Activated T-helper 1 cell treated with anti-CD3 and anti-CD28 coated beads, Interleukin-12 subunit alpha, Interleukin-12 subunit beta, Interleukin-2, Interleukin-4 antibody, amounts not matched to agents 30 ng/mL and 10 ng/mL and 1 ng/mL, durations not matched to agents 14 hours and 24 hours and 36 hours (primary cell): ENCODE data around the gene PDZD7. TPM values are rescaled to one million over a fixed set of nuclear protein-coding genes. Genes with fewer than 3 reads are reported as not detected.
A peak's percentile ranks its signal among the peaks of the same experiment; 100 is the strongest.
"Not testable (repeated sequence)": the region's sequence is repeated elsewhere in the genome, so short reads cannot be mapped to it uniquely, and the experiment has no call there.

Experiments used
- DNase-seq: peaks from one replicate; pipeline ENCODE4 v3.0.0; 2021; ENCODE audit warnings: low spot score
- H3K27ac Mint-ChIP-seq: one replicate; pipeline ENCODE4 v1.8.0; 2021; ENCODE audit warnings: mild to moderate bottlenecking, mixed read lengths
- H3K27me3 Mint-ChIP-seq: one replicate; pipeline ENCODE4 v1.8.0; 2022; ENCODE audit warnings: mild to moderate bottlenecking, moderate library complexity, mixed read lengths; ENCODE audit not compliant: insufficient read depth
- H3K36me3 Mint-ChIP-seq: one replicate; pipeline ENCODE4 v1.8.0; 2021; ENCODE audit warnings: low read depth, mixed read lengths
- H3K4me1 Mint-ChIP-seq: one replicate; pipeline ENCODE4 v1.8.0; 2021; ENCODE audit warnings: low read depth, mixed read lengths
- H3K4me3 Mint-ChIP-seq: one replicate; pipeline ENCODE4 v1.8.0; 2021; ENCODE audit warnings: mild to moderate bottlenecking, moderate library complexity, mixed read lengths
- H3K9me3 Mint-ChIP-seq: one replicate; pipeline ENCODE4 v1.8.0; 2021; ENCODE audit warnings: mixed read lengths
- intact Hi-C: fragments of 100-400 bp; cut with micrococcal nuclease; formaldehyde crosslinking; loops from one replicate; pipeline ENCODE4 v1.15.1; 2024
- total RNA-seq: library from RNA; stranded (reverse); gene quantifications from 2 replicates; pipeline ENCODE4 v1.2.3, GENCODE V29; 2022

The PDZD7 gene
- total RNA-seq, 1 donor from 2014 or later = 0.54 TPM

DNA sequence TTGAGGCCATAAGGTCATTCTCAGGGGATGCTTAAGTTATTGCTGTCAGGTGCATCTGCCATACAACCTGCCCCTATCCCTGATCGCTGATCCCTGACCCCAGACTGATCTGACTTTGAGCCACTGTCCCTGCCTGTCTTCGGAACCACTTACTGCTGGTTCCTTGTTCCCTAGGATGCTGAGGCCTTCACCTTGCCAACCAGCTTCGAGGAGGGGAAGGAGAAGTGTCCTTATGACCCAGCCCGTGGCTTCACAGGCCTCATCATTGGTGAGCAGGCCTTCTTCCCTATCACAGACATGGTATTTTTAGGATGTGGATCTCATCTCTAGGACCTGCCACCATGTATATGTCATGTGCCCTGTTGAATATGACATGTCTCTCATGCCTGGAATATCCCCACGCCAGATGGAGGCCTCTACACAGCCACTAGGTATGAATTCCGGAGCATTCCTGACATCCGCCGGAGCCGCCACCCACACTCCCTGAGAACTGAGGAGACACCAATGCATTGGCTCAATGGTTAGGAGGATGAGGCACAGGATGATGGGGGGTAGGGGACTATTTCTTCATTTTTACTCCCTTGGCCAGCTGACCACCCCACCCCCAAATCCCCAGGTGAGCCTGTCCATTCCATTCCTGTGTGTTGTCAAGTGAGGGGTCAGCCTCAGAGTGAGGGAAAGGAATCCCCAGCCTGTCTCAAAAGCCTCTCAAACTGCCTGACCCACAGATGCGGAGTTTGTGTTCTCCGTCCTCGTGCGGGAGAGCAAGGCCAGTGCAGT is 52.6 kb downstream of the PDZD7 start:
- Mint-ChIP-seq H3K27ac (no peak overlapping the region), H3K36me3 (peaks cover 8% of the 10 kb centered on the region), H3K9me3 (no peaks in the 10 kb centered on the region), H3K27me3 (peaks cover 4% of the 10 kb centered on the region), H3K4me1 (no peaks in the 10 kb centered on the region), H3K4me3 (no peak overlapping the region)
- DNase-seq = no peak
- intact Hi-C loops = no loop called here

DNA sequence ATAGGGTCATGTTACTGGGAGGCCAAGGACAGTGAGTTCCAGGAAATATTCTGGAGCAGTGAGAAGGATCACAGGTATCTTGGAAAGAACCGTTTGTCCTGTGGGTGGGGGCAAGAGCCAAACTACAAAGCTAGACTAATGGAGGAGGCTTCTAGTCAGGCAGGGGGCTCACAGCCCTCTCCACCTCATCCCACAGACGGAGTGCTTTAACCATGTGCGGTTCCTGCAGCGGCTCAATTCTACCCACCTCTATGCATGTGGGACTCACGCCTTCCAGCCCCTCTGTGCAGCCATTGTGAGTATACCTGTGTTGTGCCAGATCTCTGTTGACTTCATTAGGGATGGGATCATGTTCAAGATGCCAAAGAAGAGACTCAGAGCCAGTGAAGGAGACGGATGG is 53.5 kb downstream of the PDZD7 start:
- peaks cover 4% of the 10 kb centered on the region for H3K27me3 Mint-ChIP-seq
- H3K9me3 Mint-ChIP-seq = no peaks in the 10 kb centered on the region
- peaks cover 5% of the 10 kb centered on the region for H3K36me3 Mint-ChIP-seq
- no peaks in the 10 kb centered on the region for H3K4me1 Mint-ChIP-seq
- H3K4me3 Mint-ChIP-seq = no peak overlapping the region
- DNase-seq = no peak
- H3K27ac Mint-ChIP-seq = no peak overlapping the region
- intact Hi-C loops = no loop called here

DNA sequence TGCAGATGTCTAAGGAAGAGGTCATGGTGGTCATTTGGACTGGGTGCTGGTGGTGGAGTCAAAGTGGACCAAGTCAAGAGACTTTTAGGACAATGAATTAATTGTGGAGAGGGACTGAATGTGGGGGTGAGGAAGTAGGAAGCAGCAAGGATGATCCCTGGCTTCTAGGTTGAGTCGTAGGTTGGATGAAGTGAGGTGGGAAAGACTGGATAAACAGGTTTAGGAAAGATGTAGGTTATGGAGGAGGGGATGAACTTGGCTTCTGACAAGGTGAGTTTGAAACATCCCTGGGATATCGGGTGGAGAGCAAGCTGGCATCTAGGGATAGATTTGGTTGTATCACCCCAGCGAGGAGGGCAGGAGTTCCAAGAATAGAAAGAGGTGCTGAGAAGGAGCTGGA is 54.0 kb downstream of the PDZD7 start:
- intact Hi-C loops = no loop called here
- DNase-seq = no peak
- H3K27ac Mint-ChIP-seq = no peak overlapping the region

DNA sequence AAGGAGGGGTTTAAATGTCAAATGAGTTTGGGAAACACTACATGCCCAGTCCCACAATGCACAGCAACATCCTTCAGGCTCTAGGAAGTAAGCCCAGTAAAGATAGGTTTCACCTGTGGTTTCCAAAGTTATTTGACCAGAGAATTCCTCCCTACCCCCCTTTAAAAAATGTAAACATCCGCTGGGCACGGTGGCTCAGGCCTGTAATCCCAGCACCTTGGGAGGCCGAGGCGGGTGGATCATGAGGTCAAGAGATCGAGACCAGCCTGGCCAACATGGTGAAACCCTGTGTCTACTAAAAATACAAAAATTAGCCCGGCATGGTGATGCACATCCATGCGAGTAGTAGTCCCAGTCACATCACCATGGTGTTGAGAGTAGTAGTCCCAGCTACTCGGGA is 55.5 kb downstream of the PDZD7 start:
- H3K9me3 Mint-ChIP-seq, H3K27me3 Mint-ChIP-seq, H3K36me3 Mint-ChIP-seq, intact Hi-C loops, H3K4me3 Mint-ChIP-seq, H3K4me1 Mint-ChIP-seq, H3K27ac Mint-ChIP-seq, DNase-seq: not testable (repeated sequence)

More for the DNA sequence above, 54.0 kb downstream of the PDZD7 start:
- Mint-ChIP-seq H3K9me3 (no peaks in the 10 kb centered on the region), H3K27me3 (peaks cover 4% of the 10 kb centered on the region), H3K4me3 (no peak overlapping the region), H3K36me3 (peaks cover 5% of the 10 kb centered on the region), H3K4me1 (no peaks in the 10 kb centered on the region)

DNA sequence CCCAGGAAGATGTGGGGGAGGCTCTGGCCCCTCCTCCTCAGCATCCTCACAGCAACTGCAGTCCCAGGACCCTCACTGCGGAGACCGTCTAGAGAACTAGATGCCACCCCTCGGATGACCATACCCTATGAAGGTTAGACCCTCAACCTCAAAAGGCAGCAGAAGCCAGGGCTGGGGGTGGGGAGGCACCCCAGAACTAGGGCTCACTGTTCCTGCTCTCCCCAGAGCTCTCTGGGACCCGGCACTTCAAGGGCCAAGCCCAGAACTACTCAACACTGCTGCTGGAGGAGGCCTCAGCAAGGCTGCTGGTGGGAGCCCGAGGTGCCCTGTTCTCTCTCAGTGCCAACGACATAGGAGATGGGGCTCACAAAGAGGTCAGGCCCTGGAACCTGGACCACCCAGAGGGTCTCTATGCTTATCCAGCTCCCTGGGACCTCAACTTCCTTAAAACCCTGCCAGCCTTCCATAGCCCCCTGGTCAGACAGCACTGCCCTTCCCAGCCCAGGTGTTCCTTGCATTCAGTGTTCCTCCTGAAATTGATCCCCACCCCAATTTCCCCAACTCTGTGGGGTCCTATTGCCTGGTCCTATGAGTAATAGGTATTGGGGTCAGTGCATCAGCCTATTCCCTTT is 57.9 kb downstream of the PDZD7 start:
- intact Hi-C loops = no loop called here
- no peaks in the 10 kb centered on the region for H3K9me3 Mint-ChIP-seq
- H3K4me3 Mint-ChIP-seq = no peak overlapping the region
- no peak for DNase-seq
- H3K27ac Mint-ChIP-seq = no peak overlapping the region
- peaks cover 11% of the 10 kb centered on the region for H3K27me3 Mint-ChIP-seq
- H3K36me3 Mint-ChIP-seq = no peaks in the 10 kb centered on the region
- peaks cover 18% of the 10 kb centered on the region for H3K4me1 Mint-ChIP-seq

DNA sequence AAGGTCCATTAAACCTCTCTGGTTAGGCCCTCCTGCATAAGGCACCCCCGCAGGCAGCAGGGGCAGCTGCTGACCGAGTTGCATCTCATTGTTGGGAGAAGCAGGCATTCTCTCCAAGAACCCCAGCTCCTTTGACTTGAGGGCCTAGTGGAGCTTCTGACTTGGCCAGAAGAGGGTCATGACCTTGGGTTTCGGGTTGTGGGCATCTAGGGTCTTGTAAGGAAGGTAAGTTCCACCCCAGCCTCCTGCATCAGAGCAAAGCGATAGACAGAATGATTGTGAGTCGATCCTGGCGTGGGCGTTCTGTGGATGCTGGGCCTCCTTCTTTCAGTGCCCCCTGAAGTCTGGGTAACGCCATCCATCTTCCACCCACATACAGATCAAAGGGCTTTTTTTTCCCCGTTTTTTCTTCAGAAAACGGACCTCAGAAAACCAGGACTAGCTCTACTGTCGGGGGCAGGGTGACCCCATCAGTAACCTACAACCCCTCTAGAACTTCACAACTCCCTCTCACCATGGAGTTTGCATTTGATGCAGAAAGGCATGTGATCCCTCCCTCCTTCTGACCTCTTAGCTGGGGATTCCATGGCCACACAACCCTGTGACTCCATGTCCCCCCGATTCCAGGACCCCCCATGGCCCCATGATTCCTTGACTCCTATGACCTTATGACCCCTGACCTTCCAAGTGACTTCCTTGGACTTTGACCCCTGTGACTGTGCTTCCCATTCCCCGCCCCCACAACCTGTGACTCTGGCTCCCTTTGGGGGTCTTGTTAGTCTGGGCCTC is 58.6 kb downstream of the PDZD7 start:
- H3K27ac Mint-ChIP-seq = no peak overlapping the region
- peaks cover 18% of the 10 kb centered on the region for H3K4me1 Mint-ChIP-seq
- no peak overlapping the region for H3K4me3 Mint-ChIP-seq
- peaks cover 1% of the 10 kb centered on the region for H3K36me3 Mint-ChIP-seq
- no peaks in the 10 kb centered on the region for H3K9me3 Mint-ChIP-seq
- DNase-seq = no peak
- peaks cover 11% of the 10 kb centered on the region for H3K27me3 Mint-ChIP-seq
- intact Hi-C loops = no loop called here

DNA sequence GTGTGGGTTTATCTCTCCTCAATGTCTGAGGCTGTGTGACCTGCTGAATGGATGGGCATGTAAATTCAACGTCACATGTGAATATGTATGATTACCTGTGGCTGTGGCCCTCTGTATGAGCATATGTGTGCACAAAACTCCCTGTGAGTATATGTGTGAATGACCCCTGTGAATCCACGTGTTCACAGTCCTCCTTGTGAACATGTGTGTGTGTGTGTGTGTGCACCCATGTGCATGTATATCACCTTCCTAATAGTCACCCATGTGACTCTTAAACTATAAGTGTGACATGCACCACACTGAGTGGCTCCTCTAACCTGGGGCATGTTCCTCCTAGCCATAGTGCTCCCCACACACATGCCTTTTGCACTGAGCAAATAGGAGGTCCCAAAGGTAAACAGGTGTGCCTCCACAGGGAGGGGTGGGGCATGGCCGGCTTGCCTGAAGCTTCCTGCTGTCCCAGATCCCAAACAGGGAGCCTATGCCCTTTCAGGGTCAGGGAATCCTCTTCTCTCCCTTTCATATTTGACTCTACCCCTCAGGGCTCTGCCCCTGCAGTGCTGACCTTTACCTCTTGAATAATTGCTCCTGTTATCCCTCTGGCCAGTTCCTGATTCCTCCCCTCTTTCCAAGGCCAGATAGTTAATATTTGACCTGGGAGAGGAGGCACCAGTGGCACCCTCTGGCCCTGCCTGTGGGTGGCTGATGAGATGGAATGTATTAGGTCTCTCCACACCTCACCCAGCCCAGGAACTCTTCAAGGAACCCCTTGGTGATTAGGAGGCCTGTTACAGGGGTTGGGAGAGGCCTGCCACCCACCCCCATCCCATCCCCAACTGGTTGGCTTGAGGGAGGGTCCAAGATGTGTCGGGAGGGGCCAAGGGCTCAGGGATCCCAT is 59.8 kb downstream of the PDZD7 start:
- peaks cover 1% of the 10 kb centered on the region for H3K36me3 Mint-ChIP-seq
- H3K9me3 Mint-ChIP-seq = no peaks in the 10 kb centered on the region
- peaks cover 18% of the 10 kb centered on the region for H3K4me1 Mint-ChIP-seq
- DNase-seq = no peak
- H3K27ac Mint-ChIP-seq = no peak overlapping the region
- H3K27me3 Mint-ChIP-seq = peaks cover 11% of the 10 kb centered on the region
- peak overlapping the region; percentile 56 for H3K4me3 Mint-ChIP-seq
- intact Hi-C loops = no loop called here

DNA sequence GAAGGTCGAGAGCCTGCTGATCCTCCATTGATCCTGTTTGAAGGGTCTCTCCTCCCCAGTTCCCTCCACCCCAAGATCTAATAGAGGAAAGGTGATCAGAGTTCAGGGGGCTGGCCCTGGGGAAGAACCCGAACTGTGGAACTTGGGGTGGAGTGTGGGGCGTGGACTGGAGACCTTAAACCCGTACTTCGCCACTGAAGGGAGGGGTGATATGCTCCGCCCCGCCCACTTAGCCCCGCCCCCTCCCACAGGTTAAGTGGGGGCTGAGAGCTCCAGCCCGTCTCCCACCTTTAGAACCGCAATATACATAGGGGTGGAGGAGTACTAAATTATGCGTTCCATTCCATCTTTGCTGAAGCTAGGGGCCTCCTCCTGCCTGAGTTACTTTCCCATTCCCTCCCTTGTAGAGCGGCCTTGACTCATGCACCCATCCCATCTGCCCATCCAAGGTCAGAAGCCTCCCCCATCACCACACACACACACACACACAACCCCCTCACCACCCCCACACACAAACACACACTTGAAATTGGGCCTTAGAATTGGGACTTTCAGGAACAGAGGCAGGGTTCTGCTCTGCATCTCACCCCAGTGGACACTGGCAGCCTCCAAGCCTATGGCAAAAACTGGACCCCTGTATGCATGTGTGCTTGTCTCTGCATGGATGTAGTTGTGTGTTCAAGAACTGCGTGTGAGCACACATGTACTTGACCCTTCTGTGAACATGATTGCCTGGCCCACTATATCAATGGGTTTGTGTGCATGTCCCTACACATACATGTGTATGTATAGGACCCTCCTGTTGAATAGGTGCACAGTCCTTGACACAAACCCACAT is 60.6 kb downstream of the PDZD7 start:
- Mint-ChIP-seq H3K9me3 (no peaks in the 10 kb centered on the region), H3K4me1 (peaks cover 18% of the 10 kb centered on the region), H3K4me3 (peak overlapping the region; percentile 56), H3K27ac (no peak overlapping the region), H3K27me3 (peaks cover 11% of the 10 kb centered on the region), H3K36me3 (peaks cover 8% of the 10 kb centered on the region)
- intact Hi-C loops = no loop called here
- no peak for DNase-seq

DNA sequence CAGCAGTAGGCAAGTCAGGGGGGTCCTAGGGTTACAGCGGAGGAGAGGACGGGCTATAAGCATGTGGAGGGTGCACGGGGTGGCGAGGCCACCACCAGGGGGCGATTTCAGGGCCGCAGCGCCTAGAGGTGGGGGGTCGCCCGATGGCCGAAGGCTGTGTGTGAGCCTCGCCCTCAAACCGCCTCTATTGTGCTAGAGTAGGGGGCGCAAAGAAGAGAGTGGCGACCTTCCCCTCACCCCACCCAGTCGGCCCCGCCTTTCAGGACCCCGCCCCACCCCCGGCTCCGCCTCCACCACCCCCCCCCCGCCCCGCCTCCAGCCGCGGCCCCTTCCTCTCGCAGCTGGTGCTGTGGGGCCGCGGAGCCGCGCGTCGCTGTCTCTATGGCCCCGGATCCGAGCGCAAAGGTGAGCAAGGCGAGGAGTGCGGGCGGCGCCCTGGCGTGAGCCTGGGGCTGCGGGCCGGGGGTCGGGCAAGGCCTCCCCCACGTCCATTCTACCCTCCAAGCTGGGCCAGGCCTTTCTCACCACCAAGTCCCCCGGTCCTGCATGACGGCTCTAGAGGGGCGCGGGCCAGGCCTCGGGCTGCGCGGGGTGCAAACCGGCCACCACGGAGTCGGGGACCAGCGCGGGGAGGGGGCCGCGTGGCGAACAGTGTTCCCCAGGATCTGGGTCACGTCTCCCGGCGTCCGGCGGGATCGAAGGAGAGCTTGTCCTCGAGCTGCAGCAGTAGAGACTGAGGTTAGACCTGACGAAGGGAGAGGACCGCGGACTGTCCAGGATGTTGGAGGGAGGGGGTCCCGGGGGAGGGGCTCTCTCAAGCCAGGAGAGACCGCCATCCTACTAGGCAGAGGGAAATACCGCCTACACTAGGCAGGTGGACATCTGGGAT is 61.5 kb downstream of the PDZD7 start, which contains the start of gene SEMA4G:
SEMA4G (plus strand) TSS at position 318 of the 889 bp plus-strand sequence. CDS start 3,409 bp downstream, outside the sequence.
- Mint-ChIP-seq H3K9me3 (no peaks in the 10 kb centered on the region), H3K4me1 (peaks cover 18% of the 10 kb centered on the region), H3K27me3 (peaks cover 11% of the 10 kb centered on the region), H3K36me3 (peaks cover 8% of the 10 kb centered on the region), H3K4me3 (peak within 1 kb of the TSS; percentile 66), H3K27ac (no peak within 1 kb of the TSS)
- intact Hi-C loops = loop anchor here (1.0 kb wide), 2 partner anchors 18 to 44 kb away; partner anchors contain the start of genes MRPL43 and TWNK
- peak; percentile 15 for DNase-seq

DNA sequence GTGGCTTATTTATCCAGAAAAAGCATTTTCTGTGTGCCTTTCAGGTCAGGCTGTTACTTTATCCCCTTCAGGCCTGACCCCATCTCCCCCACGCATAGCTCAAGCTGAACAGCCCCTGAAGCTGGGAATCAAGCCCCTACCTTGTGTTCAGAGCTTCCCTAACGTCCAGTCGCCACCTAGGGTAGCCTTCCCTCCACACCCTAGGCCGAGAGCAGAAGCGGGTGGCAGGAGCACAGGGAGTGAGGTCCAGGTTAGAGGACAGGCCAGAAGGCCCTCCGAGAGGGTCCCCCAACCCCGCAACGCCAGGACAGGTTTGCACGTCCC is 62.1 kb downstream of the PDZD7 start:
- Mint-ChIP-seq H3K36me3 (peaks cover 8% of the 10 kb centered on the region), H3K4me3 (peak overlapping the region; percentile 60), H3K27ac (no peak overlapping the region), H3K4me1 (peaks cover 18% of the 10 kb centered on the region), H3K9me3 (no peaks in the 10 kb centered on the region), H3K27me3 (peaks cover 11% of the 10 kb centered on the region)
- intact Hi-C loops = loop anchor here (1.0 kb wide), 2 partner anchors 18 to 44 kb away; partner anchors contain the start of genes MRPL43 and TWNK
- DNase-seq = no peak
